DMS 273 (cell line): Measurements from ENCODE around the gene DHTKD1.
A peak's percentile ranks its signal among the peaks of the same experiment; 100 is the strongest.

Source experiments
- DNase-seq: peaks from one replicate; lab custom pipeline; 2025; ENCODE audit not compliant: unreplicated experiment; lab: John Stamatoyannopoulos, UW

The DHTKD1 gene, protein sequence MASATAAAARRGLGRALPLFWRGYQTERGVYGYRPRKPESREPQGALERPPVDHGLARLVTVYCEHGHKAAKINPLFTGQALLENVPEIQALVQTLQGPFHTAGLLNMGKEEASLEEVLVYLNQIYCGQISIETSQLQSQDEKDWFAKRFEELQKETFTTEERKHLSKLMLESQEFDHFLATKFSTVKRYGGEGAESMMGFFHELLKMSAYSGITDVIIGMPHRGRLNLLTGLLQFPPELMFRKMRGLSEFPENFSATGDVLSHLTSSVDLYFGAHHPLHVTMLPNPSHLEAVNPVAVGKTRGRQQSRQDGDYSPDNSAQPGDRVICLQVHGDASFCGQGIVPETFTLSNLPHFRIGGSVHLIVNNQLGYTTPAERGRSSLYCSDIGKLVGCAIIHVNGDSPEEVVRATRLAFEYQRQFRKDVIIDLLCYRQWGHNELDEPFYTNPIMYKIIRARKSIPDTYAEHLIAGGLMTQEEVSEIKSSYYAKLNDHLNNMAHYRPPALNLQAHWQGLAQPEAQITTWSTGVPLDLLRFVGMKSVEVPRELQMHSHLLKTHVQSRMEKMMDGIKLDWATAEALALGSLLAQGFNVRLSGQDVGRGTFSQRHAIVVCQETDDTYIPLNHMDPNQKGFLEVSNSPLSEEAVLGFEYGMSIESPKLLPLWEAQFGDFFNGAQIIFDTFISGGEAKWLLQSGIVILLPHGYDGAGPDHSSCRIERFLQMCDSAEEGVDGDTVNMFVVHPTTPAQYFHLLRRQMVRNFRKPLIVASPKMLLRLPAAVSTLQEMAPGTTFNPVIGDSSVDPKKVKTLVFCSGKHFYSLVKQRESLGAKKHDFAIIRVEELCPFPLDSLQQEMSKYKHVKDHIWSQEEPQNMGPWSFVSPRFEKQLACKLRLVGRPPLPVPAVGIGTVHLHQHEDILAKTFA

DNA sequence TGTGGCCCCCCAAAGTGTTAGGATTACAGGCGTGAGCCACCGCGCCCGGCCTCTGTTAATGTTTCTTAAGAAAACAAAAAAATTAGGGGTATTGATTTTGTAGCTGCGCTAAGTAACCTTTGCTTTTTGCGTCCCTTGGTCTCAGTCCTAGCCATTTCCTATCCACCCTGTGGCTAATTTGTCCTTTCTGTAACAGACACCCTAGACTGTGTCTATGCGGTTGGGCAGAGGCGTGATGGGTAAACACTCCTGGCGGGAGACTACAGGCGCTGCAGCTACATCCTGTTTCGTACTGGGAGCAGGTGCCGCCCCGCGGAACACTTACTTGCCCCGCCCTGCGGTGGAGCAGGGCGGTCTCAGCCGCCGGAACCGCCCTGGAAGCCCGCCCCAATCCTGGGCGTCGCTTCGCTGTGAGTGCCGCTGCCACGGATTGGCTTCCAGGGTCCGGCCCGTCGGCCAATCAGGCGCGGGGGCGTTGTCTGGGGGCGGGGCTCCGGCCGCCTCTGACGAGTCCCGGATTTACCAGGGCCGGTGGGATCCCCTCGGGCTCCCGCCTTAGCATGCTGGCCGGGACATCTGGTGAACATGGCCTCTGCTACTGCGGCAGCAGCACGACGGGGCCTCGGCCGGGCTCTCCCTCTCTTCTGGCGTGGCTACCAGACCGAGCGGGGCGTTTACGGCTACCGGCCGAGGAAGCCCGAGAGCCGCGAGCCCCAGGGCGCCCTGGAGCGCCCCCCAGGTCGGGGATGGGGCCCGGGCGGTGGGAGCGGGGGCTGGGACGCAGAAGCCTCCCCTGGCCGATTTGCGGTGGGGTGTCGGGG lies at the start of gene DHTKD1:
Gene DHTKD1, plus strand, starts transcription at position 506 of the 821 bp plus-strand sequence. Its CDS starts 80 bp downstream, at position 586.
- peak; percentile 98 for DNase-seq

DNA sequence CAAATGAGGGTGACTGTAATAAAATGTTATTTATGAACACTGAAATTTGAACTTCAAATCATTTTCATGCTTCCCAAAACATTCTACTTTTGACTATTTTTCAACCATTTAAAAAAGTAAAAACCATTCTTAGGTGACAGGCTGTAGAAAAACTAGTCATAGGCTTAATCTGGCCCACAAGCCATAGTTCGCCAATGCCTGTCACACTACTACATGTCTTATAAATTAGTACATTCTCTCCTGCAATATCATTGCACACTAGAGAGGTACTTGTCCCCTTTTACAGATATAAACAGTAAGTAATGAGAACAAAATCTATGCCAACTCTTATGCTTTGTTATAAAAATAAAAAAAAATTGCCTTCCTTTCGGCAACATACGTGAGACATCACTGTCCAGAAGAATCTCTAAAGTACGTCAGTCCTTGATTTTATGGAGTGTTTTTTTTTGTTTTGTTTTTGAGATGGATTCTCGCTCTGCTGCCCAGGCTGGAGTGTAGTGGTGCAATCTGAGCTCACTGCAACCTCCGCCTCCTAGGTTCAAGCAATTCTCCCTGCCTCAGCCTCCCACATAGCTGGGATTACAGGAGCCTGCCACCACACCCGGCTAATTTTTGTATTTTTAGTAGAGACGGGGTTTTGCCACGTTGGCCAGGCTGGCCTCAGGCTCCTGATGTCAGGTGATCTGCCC lies 49.3 kb upstream of the DHTKD1 start:
- DNase-seq: no peak

DNA sequence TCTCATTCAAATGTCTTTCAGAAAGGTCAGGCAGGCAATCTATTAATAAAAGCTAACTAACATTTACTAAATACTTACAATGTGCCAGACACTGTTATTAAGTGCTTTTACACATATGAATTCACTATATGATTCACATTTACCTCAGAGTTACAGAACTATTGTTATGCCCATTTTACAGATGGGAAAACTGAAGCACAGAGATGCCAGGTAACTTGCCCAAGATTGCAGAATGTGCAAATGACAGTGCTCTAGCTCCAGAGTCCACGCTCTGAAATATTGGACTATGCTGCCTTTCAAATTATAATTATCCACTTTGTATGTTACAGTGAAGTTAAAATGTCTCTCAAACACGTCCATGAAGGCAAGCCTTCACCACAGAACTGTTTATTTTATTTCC lies 48.2 kb upstream of the DHTKD1 start:
- no peak for DNase-seq

DNA sequence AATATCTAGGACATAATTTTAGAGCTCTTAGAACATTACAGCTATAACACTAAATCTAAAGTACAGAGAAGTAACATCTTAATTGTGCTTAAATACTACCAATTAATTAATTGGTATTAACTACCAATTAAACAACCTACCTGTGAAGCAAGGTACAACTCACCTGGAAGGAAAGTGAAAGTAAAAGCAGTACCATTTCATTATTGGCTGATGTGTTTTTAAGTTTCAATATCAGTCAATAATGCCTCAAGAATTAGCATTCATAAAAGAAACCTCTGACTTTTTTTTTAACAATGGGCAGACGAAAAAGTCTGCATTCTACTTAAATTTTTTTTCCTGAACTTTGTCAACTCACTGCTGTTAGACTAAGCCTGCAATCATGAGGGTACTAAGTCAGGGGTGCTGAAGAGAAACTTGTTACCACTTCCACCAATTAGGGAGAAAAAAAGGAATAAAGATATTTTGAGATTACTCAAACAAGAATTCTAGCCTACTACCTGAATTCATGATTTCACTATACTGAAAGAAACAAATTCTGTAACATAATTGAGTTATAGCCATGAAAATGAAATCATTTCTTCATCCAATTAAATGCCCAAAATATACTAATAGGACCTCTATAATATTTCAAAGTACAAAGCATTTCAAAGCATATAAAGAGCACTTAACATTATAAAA lies 46.0 kb upstream of the DHTKD1 start:
- no peak for DNase-seq

DNA sequence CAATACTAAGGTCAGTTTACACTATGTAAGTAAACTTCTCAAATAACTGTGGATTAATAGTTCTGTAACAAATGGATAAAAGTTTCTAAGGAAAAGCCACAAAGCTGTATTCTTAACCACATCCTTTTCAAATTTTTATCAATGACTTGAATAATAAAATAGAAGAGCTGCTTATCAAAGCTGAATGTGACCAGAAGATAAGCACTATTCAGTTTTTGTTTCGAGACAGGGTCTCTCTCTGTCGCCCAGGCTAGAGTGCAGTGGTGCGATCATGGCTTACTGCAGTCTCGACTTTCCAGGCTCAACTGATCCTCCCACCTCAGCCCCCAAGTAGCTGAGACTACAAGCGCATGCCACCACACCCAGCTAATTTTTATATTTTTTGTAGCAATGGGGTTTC lies 43.2 kb upstream of the DHTKD1 start:
- no peak for DNase-seq

DNA sequence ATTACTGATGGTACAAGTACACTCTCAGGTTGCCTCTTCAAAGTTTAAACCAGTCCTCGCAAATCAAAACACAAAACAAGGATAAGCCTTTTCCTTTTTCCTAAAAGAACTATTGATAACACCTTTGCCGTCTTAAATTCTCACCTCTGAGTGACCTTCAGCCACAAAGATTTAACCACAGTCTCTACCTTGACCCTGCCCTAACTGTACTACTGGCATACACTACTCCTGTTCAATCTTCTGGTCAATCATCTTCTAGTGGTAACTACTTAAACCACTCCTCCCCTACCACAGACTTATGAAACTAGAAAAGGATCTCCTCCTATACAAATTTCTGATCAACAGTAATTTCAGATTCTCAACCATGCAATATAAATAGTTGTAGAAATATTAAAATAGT lies 41.2 kb upstream of the DHTKD1 start:
- no peak for DNase-seq

DNA sequence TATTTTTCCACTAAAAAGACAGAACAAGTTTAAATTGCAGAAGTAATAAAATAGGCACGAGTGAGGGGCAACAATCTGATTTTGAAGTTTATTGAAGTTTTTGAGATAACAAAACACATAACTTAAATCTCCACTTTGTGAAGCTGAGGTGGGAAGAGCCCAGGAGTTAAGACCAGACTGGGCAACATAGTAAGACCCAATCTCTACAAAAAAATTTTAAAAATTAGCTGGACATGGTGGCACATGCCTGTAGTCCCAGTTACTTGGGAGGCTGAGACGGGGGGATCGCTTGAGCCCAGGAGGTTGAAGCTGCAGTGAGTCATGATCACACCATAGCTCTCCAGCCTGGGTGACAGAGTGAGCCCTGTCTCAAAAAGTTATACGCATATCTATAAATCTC lies 37.4 kb upstream of the DHTKD1 start:
- DNase-seq: no peak

DNA sequence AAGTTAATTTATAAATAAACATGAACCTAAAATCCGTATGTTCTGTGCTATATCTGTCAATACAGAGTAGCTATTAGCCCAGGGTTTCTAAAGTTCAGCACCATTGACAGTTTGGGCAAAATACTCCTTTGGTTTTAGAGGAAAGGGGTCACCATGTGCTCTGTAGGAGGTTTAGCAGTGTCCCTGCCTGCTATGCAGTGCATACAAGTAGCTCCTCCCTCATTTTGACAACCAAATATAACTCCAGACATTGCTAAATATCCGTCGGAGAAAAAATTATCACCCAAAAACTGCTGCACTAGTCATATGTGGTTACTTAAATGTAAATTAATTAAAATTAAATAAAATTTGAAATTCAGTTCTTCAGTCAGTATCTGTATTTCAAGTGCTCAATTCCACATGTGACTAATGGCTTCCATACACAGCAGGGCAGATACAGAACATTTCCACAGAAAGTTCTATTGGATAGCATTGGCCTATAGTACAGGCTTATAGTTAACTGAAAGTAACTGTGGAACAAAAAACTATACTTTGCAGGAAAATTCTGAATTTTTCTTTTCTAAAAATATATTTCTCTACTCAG lies 32.6 kb upstream of the DHTKD1 start:
- DNase-seq: no peak

DNA sequence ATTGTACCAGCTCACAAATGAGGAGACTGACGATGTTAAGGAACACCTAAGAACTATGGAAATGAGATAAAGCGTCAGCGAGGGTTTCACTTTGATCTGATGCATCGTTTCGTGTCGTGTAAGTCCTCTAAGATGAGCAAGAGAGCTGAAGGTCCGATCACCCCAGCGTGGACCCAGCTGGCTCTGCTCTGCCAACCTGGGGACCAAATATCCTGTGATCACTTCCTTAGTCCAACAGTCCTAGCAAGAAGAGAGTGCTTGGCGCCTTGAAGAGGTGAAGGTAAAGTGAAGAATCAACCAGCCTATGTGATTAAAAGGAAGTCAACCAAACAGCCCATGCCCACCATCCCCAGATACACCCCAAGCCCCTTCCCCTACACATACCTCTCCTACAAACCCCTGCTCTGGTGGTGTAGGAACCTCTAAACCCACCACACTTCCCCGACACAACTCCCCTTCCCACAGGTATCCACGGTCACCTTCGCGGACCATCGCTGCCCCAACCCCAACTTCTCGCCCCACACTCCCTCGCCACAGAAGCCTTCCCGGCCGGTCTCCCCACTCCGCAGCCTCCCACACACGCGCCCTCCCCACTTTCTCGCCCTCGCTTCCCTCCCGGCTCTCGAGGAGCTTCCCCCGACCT lies 26.9 kb upstream of the DHTKD1 start:
- DNase-seq: peak; percentile 30

DNA sequence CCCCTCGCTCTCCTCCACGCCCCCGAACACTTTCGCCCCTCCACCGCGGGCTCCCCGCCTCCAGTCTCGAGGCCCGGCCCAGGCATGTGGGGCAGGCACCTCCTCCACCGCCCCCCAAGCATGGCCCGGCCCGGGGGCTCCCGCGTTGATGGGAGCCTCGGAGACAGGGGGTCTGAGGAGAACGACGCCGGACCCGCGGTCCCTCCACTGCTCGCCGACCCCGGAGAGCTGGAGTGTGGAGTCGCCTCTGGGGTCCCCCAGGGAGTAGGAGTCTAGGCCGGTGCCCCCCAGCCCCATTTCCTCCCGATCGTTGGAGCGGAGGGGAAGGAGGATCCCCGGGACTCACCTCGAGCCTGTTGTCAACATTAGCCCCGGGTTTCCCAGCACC lies 26.4 kb upstream of the DHTKD1 start:
- peak; percentile 55 for DNase-seq

DNA sequence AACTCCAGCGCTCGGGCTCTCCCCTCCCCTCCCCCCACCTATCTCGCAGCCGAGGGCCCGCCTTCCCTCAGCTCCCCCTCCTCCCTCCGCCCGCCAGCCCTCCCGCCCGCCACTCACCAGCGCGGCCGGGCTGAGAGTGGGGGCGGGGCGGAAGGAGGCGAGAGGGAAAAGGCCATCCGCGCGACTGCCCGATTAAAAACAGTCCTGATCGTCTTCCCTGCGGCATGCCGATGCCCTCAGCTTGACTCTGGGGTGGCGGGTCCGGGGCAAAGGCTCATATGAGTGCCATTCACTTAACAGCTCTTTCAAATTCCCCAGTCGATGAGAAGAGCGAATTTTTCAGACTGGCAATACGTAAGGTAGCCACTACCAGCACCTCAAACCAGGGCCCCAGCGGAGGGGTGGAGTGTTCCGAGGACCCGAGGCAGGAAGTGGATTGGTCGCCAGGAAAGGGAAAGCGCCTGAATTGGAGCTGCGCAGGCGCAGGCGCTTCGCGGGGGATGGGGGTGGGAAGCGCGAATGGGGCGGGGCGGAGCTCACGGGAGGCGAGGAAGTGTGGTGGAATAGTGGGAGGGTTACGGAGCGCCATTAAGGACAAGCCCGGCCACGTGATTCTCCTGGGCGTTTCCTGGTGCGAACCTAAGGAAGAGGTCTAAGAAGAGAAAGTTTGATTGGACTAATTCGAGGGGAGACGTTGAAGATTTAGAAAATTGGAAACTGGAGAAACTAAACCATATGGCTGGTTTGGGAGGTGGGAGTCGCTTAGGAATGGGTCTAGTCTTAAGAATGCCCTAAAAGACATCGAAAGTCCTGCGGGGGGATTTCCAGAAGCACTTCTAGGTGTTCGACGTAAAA lies 25.7 kb upstream of the DHTKD1 start, which contains the start of gene UPF2:
Gene UPF2, minus strand, starts transcription at position 13 of the 855 bp plus-strand sequence. CDS start 7,386 bp downstream, outside the sequence.
- DNase-seq: peak; percentile 98

DNA sequence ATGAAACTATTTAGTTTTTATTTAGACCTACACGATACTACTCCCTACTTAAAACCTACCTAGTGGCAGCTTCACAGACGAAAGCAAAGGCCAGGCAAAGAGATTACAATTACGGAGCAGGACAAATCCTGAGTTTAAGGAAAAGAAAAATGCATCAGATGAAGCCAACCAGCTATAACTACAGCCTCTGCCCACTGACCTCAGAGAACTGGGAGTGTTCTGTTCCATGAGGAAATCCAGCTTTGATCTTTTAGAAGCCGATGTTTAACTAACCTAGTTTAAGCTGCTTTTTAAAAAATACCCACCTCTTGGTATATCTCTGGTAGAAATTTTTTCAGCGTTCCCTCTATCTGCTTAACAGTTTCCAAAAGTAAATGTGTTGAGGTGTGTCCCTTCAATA lies 23.2 kb upstream of the DHTKD1 start:
- DNase-seq: no peak

DNA sequence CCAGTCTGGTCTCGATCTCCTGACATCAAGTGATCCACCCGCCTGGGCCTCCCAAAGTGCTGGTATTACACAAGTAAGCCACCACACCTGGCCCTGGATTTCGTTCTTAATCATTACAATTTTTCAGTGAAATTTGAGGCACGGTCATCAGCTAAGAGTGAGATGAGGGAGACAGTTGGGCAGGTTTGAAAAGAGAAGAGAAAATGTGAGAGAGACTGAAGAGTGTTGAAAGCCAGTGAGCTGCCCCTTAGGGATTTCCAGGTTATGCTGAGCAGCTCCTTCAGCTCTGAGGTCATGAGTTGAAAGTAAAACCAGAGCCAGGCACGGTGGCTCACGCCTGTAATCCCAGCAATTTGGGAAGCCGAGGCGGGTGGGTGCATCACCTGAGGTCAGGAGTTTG lies 20.2 kb upstream of the DHTKD1 start:
- no peak for DNase-seq

DNA sequence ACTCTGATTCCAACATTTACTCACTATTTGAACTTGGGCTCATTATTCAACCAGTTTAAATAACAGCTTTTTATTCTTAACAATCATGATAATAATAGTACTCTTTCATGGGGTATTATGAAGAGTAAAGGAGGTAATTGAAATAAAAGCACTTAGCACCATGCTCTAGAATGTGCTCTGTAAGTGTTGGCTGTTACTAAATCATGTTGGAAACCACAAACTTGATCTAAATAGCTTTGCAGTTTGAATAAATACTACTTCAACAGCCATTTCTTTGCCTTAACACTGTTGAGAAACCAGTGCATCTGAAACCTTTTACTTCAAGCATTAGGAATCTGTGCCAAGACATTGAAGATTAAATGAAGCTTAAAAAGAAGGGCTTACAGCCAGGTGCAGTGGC lies 18.2 kb upstream of the DHTKD1 start:
- no peak for DNase-seq

DNA sequence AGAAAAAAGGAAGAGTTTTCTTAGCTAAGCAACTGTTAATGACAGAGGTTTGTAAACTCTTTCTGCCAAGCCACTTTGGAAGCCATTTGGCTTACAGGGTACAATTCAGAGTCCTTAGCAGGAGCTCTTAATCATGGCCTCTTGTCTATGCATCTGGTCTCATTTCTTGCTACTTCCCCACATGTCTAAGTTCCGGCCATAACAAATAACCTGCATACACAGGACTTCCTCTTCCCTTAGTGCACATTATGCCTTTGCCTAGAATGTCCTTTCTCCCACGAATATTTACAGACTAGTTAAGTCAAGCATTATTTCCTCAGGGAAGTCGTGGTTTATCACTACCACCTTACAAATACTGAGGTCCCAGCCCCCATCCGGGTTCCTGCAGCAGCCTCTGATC lies 17.5 kb upstream of the DHTKD1 start:
- DNase-seq: no peak

DNA sequence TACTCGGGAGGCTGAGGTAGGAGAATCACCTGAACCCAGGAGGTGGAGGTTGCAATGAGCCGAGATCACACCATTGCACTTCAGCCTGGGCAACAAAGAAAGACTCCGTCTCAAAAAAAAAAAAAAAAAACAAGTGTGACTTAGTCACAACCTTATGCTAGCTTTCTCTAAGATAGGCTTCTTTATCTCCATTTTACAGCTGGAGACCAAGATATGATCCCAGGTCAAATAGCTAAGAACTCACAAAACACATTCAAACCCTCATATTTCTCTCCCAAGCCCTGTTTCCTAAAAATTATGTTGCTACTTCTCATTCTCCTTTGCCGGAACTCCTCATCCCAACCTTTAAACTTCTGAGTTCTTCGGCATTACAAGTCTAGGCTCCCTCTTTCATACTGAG lies 13.0 kb upstream of the DHTKD1 start:
- no peak for DNase-seq

DNA sequence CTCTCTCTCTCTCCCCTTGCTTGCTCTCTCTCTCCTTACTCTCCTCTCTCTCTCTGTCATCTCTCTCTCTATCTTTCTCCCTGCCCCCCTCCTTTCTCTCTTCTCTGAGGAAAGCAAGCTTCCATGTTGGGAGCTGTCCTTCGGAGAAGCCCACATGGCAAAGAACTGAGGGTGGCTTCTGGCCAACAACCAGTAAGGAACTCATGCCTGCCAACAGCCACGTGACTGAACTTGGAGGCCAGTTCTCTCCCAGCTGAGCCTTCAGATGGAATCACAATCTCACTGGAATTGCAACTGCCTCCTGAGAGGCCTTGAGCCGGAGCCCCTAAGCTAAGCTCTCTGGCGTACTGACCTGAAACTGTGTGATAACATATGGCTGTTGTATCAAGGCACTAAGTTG lies 12.0 kb upstream of the DHTKD1 start:
- peak; percentile 14 for DNase-seq

DNA sequence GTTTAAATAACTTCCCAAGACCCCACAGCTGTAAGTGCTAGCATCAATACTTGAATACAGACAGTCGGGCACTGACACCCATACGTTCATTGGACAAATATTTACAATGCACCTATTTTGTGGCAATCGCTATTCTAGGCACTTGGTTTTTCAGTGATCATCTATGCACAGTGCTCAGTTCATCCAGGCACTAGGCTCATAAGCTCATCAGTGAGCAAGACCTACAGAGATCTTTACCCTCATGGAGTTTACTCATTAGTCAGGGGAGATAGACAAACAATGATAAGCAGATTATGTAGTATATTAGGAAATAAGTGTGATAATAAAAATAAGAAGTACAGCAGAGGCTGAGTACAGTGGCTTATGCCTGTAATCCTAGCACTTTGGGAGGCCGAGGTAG lies 7.6 kb upstream of the DHTKD1 start:
- DNase-seq: no peak
